Type B pancreatic cell (in vitro differentiated cells): ENCODE data around the gene DDX41. TPM values are rescaled to one million over a fixed set of nuclear protein-coding genes. Genes with fewer than 3 reads are reported as not detected.
A peak's percentile ranks its signal among the peaks of the same experiment; 100 is the strongest.

Experiments used
- DNase-seq: peaks from one replicate; pipeline ENCODE4 v3.0.0; 2021; ENCODE audit warnings: mixed read lengths; ENCODE audit not compliant: unreplicated experiment; ENCODE audit errors: extremely low spot score
- H3K27ac Mint-ChIP-seq: 2 replicates; pipeline ENCODE4 v1.8.0; 2021; ENCODE audit warnings: mild to moderate bottlenecking, mixed read lengths
- H3K27me3 Mint-ChIP-seq: 2 replicates; pipeline ENCODE4 v1.8.0; 2021; ENCODE audit warnings: mixed read lengths
- H3K36me3 Mint-ChIP-seq: 2 replicates; pipeline ENCODE4 v1.8.0; 2021; ENCODE audit warnings: mixed read lengths
- H3K4me1 Mint-ChIP-seq: one replicate; pipeline ENCODE4 v1.8.0; 2021; ENCODE audit warnings: mixed read lengths; ENCODE audit not compliant: unreplicated experiment
- H3K4me3 Mint-ChIP-seq: 2 replicates; pipeline ENCODE4 v1.8.0; 2021; ENCODE audit warnings: mild to moderate bottlenecking, mixed read lengths
- H3K9me3 Mint-ChIP-seq: 2 replicates; pipeline ENCODE4 v1.8.0; 2021; ENCODE audit warnings: mixed read lengths
- total RNA-seq: library from RNA; stranded (reverse); gene quantifications from 2 replicates; pipeline ENCODE4 v1.2.1, GENCODE V29; 2021; ENCODE audit warnings: low replicate concordance
- TF ChIP-seq, protein P1 (sequence below): fragments of 200-600 bp; sonication (generic); conservative IDR thresholded peaks from 2 replicates; pipeline ENCODE4 v1.5.0; 2021; ENCODE audit warnings: antibody characterized with exemption, mild to moderate bottlenecking

Gene DDX41
- total RNA-seq, 1 donor from 2014 or later: 99.7 TPM

GRCh38 chr5:177503351-177504085 lies 13.2 kb downstream of the DDX41 start:
- no peak for DNase-seq
- H3K9me3 Mint-ChIP-seq: no peaks in the 10 kb centered on the region
- peaks cover 28% of the 10 kb centered on the region for H3K4me1 Mint-ChIP-seq
- H3K27ac Mint-ChIP-seq: no peak overlapping the region
- H3K36me3 Mint-ChIP-seq: peaks cover 4% of the 10 kb centered on the region
- H3K4me3 Mint-ChIP-seq: no peak overlapping the region
- TF ChIP-seq, protein P1, sequence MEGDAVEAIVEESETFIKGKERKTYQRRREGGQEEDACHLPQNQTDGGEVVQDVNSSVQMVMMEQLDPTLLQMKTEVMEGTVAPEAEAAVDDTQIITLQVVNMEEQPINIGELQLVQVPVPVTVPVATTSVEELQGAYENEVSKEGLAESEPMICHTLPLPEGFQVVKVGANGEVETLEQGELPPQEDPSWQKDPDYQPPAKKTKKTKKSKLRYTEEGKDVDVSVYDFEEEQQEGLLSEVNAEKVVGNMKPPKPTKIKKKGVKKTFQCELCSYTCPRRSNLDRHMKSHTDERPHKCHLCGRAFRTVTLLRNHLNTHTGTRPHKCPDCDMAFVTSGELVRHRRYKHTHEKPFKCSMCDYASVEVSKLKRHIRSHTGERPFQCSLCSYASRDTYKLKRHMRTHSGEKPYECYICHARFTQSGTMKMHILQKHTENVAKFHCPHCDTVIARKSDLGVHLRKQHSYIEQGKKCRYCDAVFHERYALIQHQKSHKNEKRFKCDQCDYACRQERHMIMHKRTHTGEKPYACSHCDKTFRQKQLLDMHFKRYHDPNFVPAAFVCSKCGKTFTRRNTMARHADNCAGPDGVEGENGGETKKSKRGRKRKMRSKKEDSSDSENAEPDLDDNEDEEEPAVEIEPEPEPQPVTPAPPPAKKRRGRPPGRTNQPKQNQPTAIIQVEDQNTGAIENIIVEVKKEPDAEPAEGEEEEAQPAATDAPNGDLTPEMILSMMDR: no peak
- H3K27me3 Mint-ChIP-seq: peaks cover 10% of the 10 kb centered on the region

DNA sequence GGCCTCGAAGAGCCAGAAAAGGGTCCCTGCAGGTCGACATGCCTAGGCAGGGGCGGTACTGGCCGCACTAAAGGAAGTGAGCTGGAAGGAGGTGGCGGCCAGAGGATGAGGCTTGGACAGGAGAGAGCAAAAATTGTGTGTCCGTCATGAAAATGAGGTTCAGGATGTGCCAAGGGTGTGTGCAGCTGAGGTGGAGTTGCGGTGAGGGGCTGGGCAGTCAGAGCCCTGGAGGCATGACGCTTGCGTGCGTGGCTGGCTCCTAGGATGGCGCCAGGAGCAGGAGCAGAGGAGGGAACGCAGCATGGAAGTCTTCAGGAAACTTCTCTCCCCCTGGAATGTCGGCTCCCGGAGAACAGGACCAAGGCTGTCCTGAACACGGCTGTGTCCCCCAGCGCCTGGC lies 13.9 kb downstream of the DDX41 start:
- Mint-ChIP-seq H3K4me3 (no peak overlapping the region), H3K27ac (no peak overlapping the region), H3K27me3 (peaks cover 15% of the 10 kb centered on the region), H3K36me3 (peaks cover 4% of the 10 kb centered on the region), H3K4me1 (peaks cover 32% of the 10 kb centered on the region), H3K9me3 (no peaks in the 10 kb centered on the region)
- DNase-seq: no peak
- TF ChIP-seq, protein P1: no peak

- Mint-ChIP-seq H3K27ac (no peak overlapping the region), H3K27me3 (peaks cover 15% of the 10 kb centered on the region), H3K36me3 (no peaks in the 10 kb centered on the region), H3K4me3 (no peak overlapping the region), H3K4me1 (peaks cover 32% of the 10 kb centered on the region), H3K9me3 (no peaks in the 10 kb centered on the region)
- no peak for DNase-seq
- TF ChIP-seq, protein P1: no peak
Measured at GRCh38 chr5:177501874-177502678, 14.7 kb downstream of the DDX41 start.

GRCh38 chr5:177500685-177501522 lies 15.9 kb downstream of the DDX41 start:
- peak; percentile 92 for DNase-seq
- H3K27ac Mint-ChIP-seq: peak overlapping the region; percentile 67
- H3K36me3 Mint-ChIP-seq: no peaks in the 10 kb centered on the region
- H3K27me3 Mint-ChIP-seq: peaks cover 15% of the 10 kb centered on the region
- no peaks in the 10 kb centered on the region for H3K9me3 Mint-ChIP-seq
- H3K4me1 Mint-ChIP-seq: peaks cover 32% of the 10 kb centered on the region
- TF ChIP-seq, protein P1: peak; percentile 98
- H3K4me3 Mint-ChIP-seq: peak overlapping the region; percentile 57

GRCh38 chr5:177499842-177500241 lies 16.9 kb downstream of the DDX41 start:
- peaks cover 32% of the 10 kb centered on the region for H3K4me1 Mint-ChIP-seq
- H3K27ac Mint-ChIP-seq: no peak overlapping the region
- H3K4me3 Mint-ChIP-seq: peak overlapping the region; percentile 35
- TF ChIP-seq, protein P1: no peak
- no peaks in the 10 kb centered on the region for H3K36me3 Mint-ChIP-seq
- DNase-seq: no peak
- no peaks in the 10 kb centered on the region for H3K9me3 Mint-ChIP-seq
- peaks cover 15% of the 10 kb centered on the region for H3K27me3 Mint-ChIP-seq
